Natural killer cell (primary cell): ENCODE results near the gene BBS7. TPM values are rescaled to one million over a fixed set of nuclear protein-coding genes. Genes with fewer than 3 reads are reported as not detected.
A peak's percentile ranks its signal among the peaks of the same experiment; 100 is the strongest.

ENCODE experiments used
- ATAC-seq, 3 donors: fragments of 150-1000 bp in 2 of 3; fragments of 200-7000 bp in 1 of 3; cut with Tn5 transposase; 1 replicate in 1 of 3; 2 replicates in 2 of 3; pipeline ENCODE4 v1.10.0; 2021; ENCODE audit warnings: mild to moderate bottlenecking in 2 of 3, moderate library complexity in 2 of 3
- DNase-seq, 2 donors: peaks; one replicate each; pipeline versions ENCODE4 v3.0.0 to v3.0.0-alpha.2; 2013 to 2021; ENCODE audit warnings: mixed read lengths in 1 of 2
- H3K27ac ChIP-seq: one replicate; pipeline ENCODE4 v1.5.1; 2013; ENCODE audit warnings: mild to moderate bottlenecking, low read length
- H3K27me3 ChIP-seq: one replicate; pipeline ENCODE4 v1.6.1; 2013; ENCODE audit warnings: low read length; ENCODE audit not compliant: control insufficient read depth, insufficient read depth
- H3K36me3 ChIP-seq: one replicate; pipeline ENCODE4 v1.6.1; 2013; ENCODE audit warnings: low read length; ENCODE audit not compliant: control insufficient read depth, insufficient read depth
- H3K4me1 ChIP-seq: one replicate; pipeline ENCODE4 v1.6.1; 2013; ENCODE audit warnings: low read length; ENCODE audit not compliant: control insufficient read depth, insufficient read depth
- H3K4me3 ChIP-seq: one replicate; pipeline ENCODE4 v1.5.1; 2013; ENCODE audit warnings: low read length
- H3K9me3 ChIP-seq: one replicate; pipeline ENCODE4 v1.6.1; 2013; ENCODE audit warnings: low read length; ENCODE audit not compliant: control insufficient read depth, insufficient read depth
- H3K27ac Mint-ChIP-seq, 2 donors: one replicate each; pipeline ENCODE4 v1.8.0; 2022; ENCODE audit warnings: mild to moderate bottlenecking in 2 of 2, mixed read lengths in 2 of 2, moderate library complexity in 1 of 2
- H3K27me3 Mint-ChIP-seq, 2 donors: one replicate each; pipeline ENCODE4 v1.8.0; 2022; ENCODE audit warnings: low read depth in 2 of 2, mixed read lengths in 2 of 2
- H3K36me3 Mint-ChIP-seq: one replicate; pipeline ENCODE4 v1.8.0; 2022; ENCODE audit warnings: mixed read lengths
- H3K4me1 Mint-ChIP-seq, 2 donors: one replicate each; pipeline ENCODE4 v1.8.0; 2022; ENCODE audit warnings: mixed read lengths in 2 of 2
- H3K4me3 Mint-ChIP-seq: one replicate; pipeline ENCODE4 v1.8.0; 2022; ENCODE audit warnings: mild to moderate bottlenecking, moderate library complexity, mixed read lengths
- H3K9me3 Mint-ChIP-seq, 2 donors: one replicate each; pipeline ENCODE4 v1.8.0; 2022; ENCODE audit warnings: mixed read lengths in 2 of 2
- WGBS: methylation state at CpG from one replicate; pipeline ENCODE4 v1.1.7; 2013; ENCODE audit warnings: missing lambda C conversion rate; ENCODE audit not compliant: insufficient coverage; 5-methylcytosine and 5-hydroxymethylcytosine counted together
- intact Hi-C: fragments of 100-400 bp; cut with micrococcal nuclease; formaldehyde crosslinking; loops from one replicate; pipeline ENCODE4 v1.14.2; 2022
- total RNA-seq, 4 donors: library from RNA; stranded (reverse); fragments of 120-200 nt in 1 of 4; gene quantifications; one replicate each; pipeline versions ENCODE4 v1.2.3 to v1.2.4, GENCODE V29; 2013 to 2022
- TF ChIP-seq, protein P1 (sequence below): fragments of 200-600 bp; IDR thresholded peaks from one replicate; pipeline ENCODE4 v1.8.0; 2022; ENCODE audit warnings: antibody characterized with exemption

The BBS7 gene
- total RNA-seq, 3 donors from 2014 or later (not counting 1 experiment from before 2014, with no cell fraction given) = 3.6 to 7.5 (median 4.9) TPM

DNA sequence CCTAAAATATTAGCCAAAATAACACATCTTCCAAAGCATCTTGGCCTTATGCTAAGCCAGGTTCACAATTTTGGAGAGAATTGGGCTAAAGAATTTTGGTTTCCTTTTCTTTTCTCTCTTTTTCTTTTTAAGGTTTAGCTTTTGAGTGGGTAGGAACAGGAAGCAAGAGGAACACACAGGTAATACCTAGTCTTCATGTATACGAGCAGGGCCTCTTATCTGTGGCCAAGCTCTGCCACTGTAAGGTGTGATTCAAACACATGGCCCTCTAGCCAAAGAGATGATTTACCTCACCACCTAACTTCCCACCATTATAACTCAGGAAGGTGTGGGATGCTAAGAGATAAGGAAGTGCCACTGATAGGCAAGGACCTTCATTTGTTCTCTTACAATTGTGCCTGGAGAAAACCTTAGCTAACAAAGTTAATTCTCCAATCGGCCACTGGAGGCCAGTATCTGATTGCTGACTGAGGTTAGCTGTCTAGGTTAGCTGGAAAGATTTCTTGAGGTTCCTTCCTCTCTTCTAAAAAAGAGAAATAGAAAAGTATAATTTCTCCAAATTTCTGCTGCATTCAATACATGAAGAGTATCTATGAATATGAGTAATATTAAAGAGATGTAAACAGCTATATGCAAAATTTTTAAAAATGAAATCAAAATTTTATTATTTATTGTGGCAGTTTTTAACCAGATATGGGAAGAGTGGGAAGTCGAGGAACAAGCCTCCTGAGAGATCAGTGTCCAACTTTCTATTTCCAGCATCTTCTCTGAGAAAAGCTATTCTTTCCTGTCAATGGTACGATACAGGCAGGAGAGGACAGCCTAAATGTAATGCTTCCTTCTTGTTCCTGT lies 30.1 kb upstream of the BBS7 start:
- H3K4me3 ChIP-seq = no peak overlapping the region
- Mint-ChIP-seq H3K36me3 (no peaks in the 10 kb centered on the region), H3K27me3 (peaks cover 21 to 64% of the 10 kb centered on the region in 2 donors), H3K9me3 (no peaks in the 10 kb centered on the region), H3K4me1 (no peaks in the 10 kb centered on the region), H3K27ac (no peak overlapping the region), H3K4me3 (no peak overlapping the region)
- no peaks in the 10 kb centered on the region for H3K4me1 ChIP-seq
- intact Hi-C loops = loop anchor here (1.0 to 10.0 kb wide), 5 partner anchors 102 to 677 kb away; partner anchors contain the start of gene BLTP1
- H3K9me3 ChIP-seq = no peaks in the 10 kb centered on the region
- TF ChIP-seq, protein P1, sequence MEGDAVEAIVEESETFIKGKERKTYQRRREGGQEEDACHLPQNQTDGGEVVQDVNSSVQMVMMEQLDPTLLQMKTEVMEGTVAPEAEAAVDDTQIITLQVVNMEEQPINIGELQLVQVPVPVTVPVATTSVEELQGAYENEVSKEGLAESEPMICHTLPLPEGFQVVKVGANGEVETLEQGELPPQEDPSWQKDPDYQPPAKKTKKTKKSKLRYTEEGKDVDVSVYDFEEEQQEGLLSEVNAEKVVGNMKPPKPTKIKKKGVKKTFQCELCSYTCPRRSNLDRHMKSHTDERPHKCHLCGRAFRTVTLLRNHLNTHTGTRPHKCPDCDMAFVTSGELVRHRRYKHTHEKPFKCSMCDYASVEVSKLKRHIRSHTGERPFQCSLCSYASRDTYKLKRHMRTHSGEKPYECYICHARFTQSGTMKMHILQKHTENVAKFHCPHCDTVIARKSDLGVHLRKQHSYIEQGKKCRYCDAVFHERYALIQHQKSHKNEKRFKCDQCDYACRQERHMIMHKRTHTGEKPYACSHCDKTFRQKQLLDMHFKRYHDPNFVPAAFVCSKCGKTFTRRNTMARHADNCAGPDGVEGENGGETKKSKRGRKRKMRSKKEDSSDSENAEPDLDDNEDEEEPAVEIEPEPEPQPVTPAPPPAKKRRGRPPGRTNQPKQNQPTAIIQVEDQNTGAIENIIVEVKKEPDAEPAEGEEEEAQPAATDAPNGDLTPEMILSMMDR = peak; percentile 64
- DNase-seq (peak; percentile 21 to 78), ATAC-seq (peak; percentile 60 to 82 (median 78))
- no peak overlapping the region for H3K27ac ChIP-seq
- WGBS = 67% methylated on average over 2 of the region's 4 CpGs
- H3K27me3 ChIP-seq = peaks cover 2% of the 10 kb centered on the region
- H3K36me3 ChIP-seq = no peaks in the 10 kb centered on the region

DNA sequence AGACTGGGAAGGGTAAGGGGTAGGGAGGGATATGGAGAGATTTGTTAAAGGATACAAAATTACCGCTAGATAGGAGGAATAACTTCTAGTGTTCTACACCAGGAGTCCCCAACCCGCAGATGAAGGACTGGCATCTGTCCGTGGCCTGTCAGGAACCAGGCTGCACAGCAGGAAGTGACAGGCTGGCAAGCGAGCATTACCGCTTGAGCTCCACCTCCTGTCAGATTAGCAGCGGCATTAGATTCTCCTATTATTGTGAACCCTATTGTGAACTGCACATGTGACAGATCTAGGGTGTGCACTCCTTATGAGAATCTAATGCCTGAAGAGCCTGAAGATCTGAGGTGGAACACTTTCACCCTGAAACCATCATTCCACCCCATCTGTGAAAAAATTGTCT lies 27.9 kb upstream of the BBS7 start:
- H3K9me3 Mint-ChIP-seq = no peaks in the 10 kb centered on the region
- no peak overlapping the region for H3K27ac Mint-ChIP-seq
- Histone ChIP-seq H3K27ac (no peak overlapping the region), H3K36me3 (no peaks in the 10 kb centered on the region), H3K4me3 (no peak overlapping the region), H3K9me3 (no peaks in the 10 kb centered on the region), H3K4me1 (no peaks in the 10 kb centered on the region), H3K27me3 (peaks cover 4% of the 10 kb centered on the region)
- ATAC-seq = peak in 2 of 3 donors; percentile 14 to 55
- no peaks in the 10 kb centered on the region for H3K36me3 Mint-ChIP-seq
- H3K4me3 Mint-ChIP-seq = no peak overlapping the region
- intact Hi-C loops = no loop called here
- 43% methylated on average over 6 of the region's 6 CpGs for WGBS
- TF ChIP-seq, protein P1 = no peak
- peaks cover 13 to 56% of the 10 kb centered on the region in 2 donors for H3K27me3 Mint-ChIP-seq
- no peaks in the 10 kb centered on the region for H3K4me1 Mint-ChIP-seq
- DNase-seq = peak in 1 of 2 donors; percentile 42

DNA sequence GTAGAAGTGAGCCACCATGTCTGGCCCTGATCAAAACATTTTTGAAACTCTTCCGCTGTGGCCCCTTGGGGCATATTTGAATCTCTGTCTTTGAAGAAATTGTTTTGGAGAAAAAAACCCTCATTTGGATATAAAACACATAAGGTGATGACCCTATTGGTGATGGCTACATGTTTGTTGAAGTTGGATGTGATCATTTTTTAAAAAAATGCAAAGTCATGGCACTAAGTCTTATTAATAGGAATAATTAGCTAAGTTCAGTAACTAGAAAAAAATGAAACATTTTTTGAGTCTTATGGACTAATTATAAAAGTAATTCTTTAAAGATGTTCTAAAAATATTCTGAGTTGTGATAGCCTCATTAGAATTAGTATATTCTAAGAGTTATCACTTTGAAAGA lies 17.9 kb upstream of the BBS7 start:
- WGBS = no CpG with 5 or more reads among the region's 1 CpG
- Histone ChIP-seq H3K4me1 (no peaks in the 10 kb centered on the region), H3K4me3 (no peak overlapping the region), H3K9me3 (no peaks in the 10 kb centered on the region), H3K36me3 (no peaks in the 10 kb centered on the region), H3K27ac (no peak overlapping the region), H3K27me3 (peaks cover 5% of the 10 kb centered on the region)
- DNase-seq (no peak), ATAC-seq (no peak)
- Mint-ChIP-seq H3K4me1 (no peaks in the 10 kb centered on the region), H3K27me3 (peaks cover 40 to 62% of the 10 kb centered on the region in 2 donors), H3K27ac (no peak overlapping the region), H3K4me3 (no peak overlapping the region), H3K36me3 (no peaks in the 10 kb centered on the region), H3K9me3 (no peaks in the 10 kb centered on the region)
- intact Hi-C loops = no loop called here
- TF ChIP-seq, protein P1 = no peak
